OCI-LY7 (cell line): ENCODE measurements around the gene DIP2A.

Experiments
- CTCF ChIP-seq: fragments of 200-600 bp; sonication (generic); conservative IDR thresholded peaks from 2 replicates; pipeline ENCODE4 v1.5.1; 2014; ENCODE audit warnings: mild to moderate bottlenecking, antibody characterized with exemption, low read length, moderate library complexity, mixed read lengths
- EZH2phosphoT487 ChIP-seq: fragments of 200-600 bp; sonication (generic); IDR thresholded peaks from 2 replicates; pipeline ENCODE4 v1.6.1; 2018; ENCODE audit warnings: low read depth, borderline replicate concordance, mild to moderate bottlenecking, mixed run types, antibody characterized with exemption, low read length, moderate library complexity, mixed read lengths

GRCh38 chr21:46610018-46610701 is 151.5 kb downstream of the DIP2A start:
- no peak for TF ChIP-seq CTCF
- no peak for TF ChIP-seq EZH2phosphoT487
